HG02623 (cell line): ENCODE results near the gene TIMP1.

ENCODE experiments used
- ATAC-seq: cut with Tn5 transposase; IDR thresholded peaks from one replicate; pipeline ENCODE4 v1.9.1; 2021; ENCODE audit warnings: moderate library complexity; ENCODE audit not compliant: unreplicated experiment

Gene TIMP1

GRCh38 chrX:47573341-47574075 is 8.7 kb upstream of the TIMP1 start:
- no peak for ATAC-seq

- no peak for ATAC-seq
Observed at GRCh38 chrX:47574076-47574546, 8.1 kb upstream of the TIMP1 start.

- ATAC-seq: no peak
Observed at GRCh38 chrX:47574547-47575301, 7.5 kb upstream of the TIMP1 start.

GRCh38 chrX:47576021-47576898 is 6.0 kb upstream of the TIMP1 start:
- ATAC-seq: no peak

GRCh38 chrX:47577424-47577823 is 4.8 kb upstream of the TIMP1 start:
- ATAC-seq: no peak

GRCh38 chrX:47577901-47578300 is 4.3 kb upstream of the TIMP1 start:
- no peak for ATAC-seq

GRCh38 chrX:47578692-47579091 is 3.5 kb upstream of the TIMP1 start:
- no peak for ATAC-seq

GRCh38 chrX:47579537-47579936 is 2.7 kb upstream of the TIMP1 start:
- no peak for ATAC-seq

- ATAC-seq: no peak
Observed at GRCh38 chrX:47583240-47583861, 1.1 kb downstream of the TIMP1 start.

GRCh38 chrX:47584714-47585113 is 2.5 kb downstream of the TIMP1 start:
- no peak for ATAC-seq

GRCh38 chrX:47585273-47585672 is 3.0 kb downstream of the TIMP1 start:
- ATAC-seq: no peak

- no peak for ATAC-seq
Observed at GRCh38 chrX:47586043-47586787, 4.0 kb downstream of the TIMP1 start.

- ATAC-seq: no peak
Observed at GRCh38 chrX:47587091-47587891, 5.1 kb downstream of the TIMP1 start.

GRCh38 chrX:47587906-47588735 is 5.9 kb downstream of the TIMP1 start:
- no peak for ATAC-seq

GRCh38 chrX:47590984-47591383 is 8.7 kb downstream of the TIMP1 start:
- ATAC-seq: no peak

- ATAC-seq: no peak
Observed at GRCh38 chrX:47593522-47593921, 11.3 kb downstream of the TIMP1 start.

GRCh38 chrX:47595716-47596251 is 13.5 kb downstream of the TIMP1 start:
- ATAC-seq: no peak

GRCh38 chrX:47596256-47596655 is 14.0 kb downstream of the TIMP1 start:
- ATAC-seq: no peak
